Smooth muscle cell of the coronary artery (primary cell): Measurements from ENCODE around the gene CBLN1. TPM values are rescaled to one million over a fixed set of nuclear protein-coding genes. Genes with fewer than 3 reads are reported as not detected.

ENCODE experiments used
- total RNA-seq: library from RNA; depleted of rRNA; stranded (reverse); fragments of >200 nt; gene quantifications from 2 replicates; pipeline ENCODE4 v1.2.3, GENCODE V29; 2014; ENCODE audit warnings: low replicate concordance

The CBLN1 gene
- total RNA-seq: not detected in 2 replicates

DNA sequence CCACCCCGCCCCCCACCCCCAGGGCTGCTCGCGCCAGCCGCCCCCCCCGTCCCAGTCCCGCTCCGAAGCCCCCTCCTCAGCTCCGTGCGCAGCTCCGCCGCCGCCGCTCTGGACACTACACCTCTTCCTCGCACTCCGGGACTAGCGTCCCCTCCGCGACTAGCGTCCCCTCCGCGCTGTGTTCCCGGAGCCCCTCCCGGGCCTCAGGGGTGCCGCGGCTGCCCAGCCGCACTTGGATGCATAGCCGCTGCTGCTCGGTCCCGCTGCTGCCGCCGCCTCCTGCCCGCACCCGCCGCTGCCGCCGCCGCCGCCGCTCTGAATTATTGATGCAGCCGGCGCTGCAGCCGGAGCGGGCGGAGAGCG is at the start of gene CBLN1:
Gene CBLN1 (minus strand): TSS at position 359 of the 363 bp plus-strand sequence. CDS start 373 bp downstream, outside the sequence.

Other genes with a start within 250 kb of the CBLN1 start
- gene C16orf78, start 92.0 kb upstream of the CBLN1 start, total RNA-seq: not detected in 2 replicates